ENCODE measurements around the gene ADPGK. TPM values are rescaled to one million over a fixed set of nuclear protein-coding genes. Genes with fewer than 3 reads are reported as not detected.

ADPGK gene
- polyA plus RNA-seq, 1 donor from 2014 or later, result 33.7 TPM

GRCh38 chr15:72801590-72802325 lies 18.2 kb upstream of the ADPGK start:
- Histone ChIP-seq H3K79me2 (replicated peaks; ENCODE audit: insufficient read depth, low read length) (no peaks in the 10 kb centered on the region), H3K27ac (ENCODE audit: low read length) (no peak overlapping the region), H3K9me2 (ENCODE audit: insufficient read depth, low read length) (no peaks in the 10 kb centered on the region), H3K36me3 (ENCODE audit: insufficient read depth, low read length) (no peaks in the 10 kb centered on the region), H3K4me3 (ENCODE audit: low read length) (no peak overlapping the region), H4K20me1 (ENCODE audit: insufficient read depth) (no peaks in the 10 kb centered on the region), H3K9me3 (ENCODE audit: low read length) (no peaks in the 10 kb centered on the region), H3K27me3 (ENCODE audit: insufficient read depth, low read depth, low read length) (no peaks in the 10 kb centered on the region), H3K4me2 (ENCODE audit: low read length) (no peak overlapping the region), H2AFZ (ENCODE audit: low read depth, low read length) (no peak overlapping the region), H3K9ac (ENCODE audit: low read length) (no peak overlapping the region), H3F3A (ENCODE audit: insufficient read depth, low read length, poor library complexity, severe bottlenecking) (no peaks in the 10 kb centered on the region)
- TF ChIP-seq TAF1 (IDR thresholded peaks at IDR 0.05; ENCODE audit: low read depth) (no peak), POLR2AphosphoS5 (IDR thresholded peaks at IDR 0.05) (no peak), CTCF (IDR thresholded peaks at IDR 0.05; ENCODE audit: poor library complexity, severe bottlenecking) (no peak), MXI1 (conservative IDR thresholded peaks at IDR 0.05; ENCODE audit: poor library complexity, severe bottlenecking) (no peak)

- TF ChIP-seq EZH2 (IDR thresholded peaks at IDR 0.05; ENCODE audit: borderline replicate concordance, insufficient read depth, low read length, poor library complexity, severe bottlenecking) (no peak), CTCF (IDR thresholded peaks at IDR 0.05; ENCODE audit: poor library complexity, severe bottlenecking) (no peak), MXI1 (conservative IDR thresholded peaks at IDR 0.05; ENCODE audit: poor library complexity, severe bottlenecking) (no peak)
- H2AFZ ChIP-seq (ENCODE audit: low read depth, low read length), result no peak overlapping the region
- H3K9me2 ChIP-seq (ENCODE audit: insufficient read depth, low read length), result no peaks in the 10 kb centered on the region
- no peaks in the 10 kb centered on the region for H3K36me3 ChIP-seq (ENCODE audit: insufficient read depth, low read length)
- H3K9me3 ChIP-seq (ENCODE audit: low read length), result no peaks in the 10 kb centered on the region
- H3K9ac ChIP-seq (ENCODE audit: low read length), result no peak overlapping the region
- no peaks in the 10 kb centered on the region for H3F3A ChIP-seq (ENCODE audit: insufficient read depth, low read length, poor library complexity, severe bottlenecking)
- peaks cover 5% of the 10 kb centered on the region for H3K27me3 ChIP-seq (ENCODE audit: insufficient read depth, low read depth, low read length)
- H3K4me3 ChIP-seq (ENCODE audit: low read length), result no peak overlapping the region
- no peak overlapping the region for H3K27ac ChIP-seq (ENCODE audit: low read length)
- no peak overlapping the region for H3K4me2 ChIP-seq (ENCODE audit: low read length)
- H3K79me2 ChIP-seq (replicated peaks; ENCODE audit: insufficient read depth, low read length), result no peaks in the 10 kb centered on the region
- no peaks in the 10 kb centered on the region for H4K20me1 ChIP-seq (ENCODE audit: insufficient read depth)
These were observed 17.4 kb upstream of the ADPGK start for GRCh38 chr15:72800833-72801481.

DNA sequence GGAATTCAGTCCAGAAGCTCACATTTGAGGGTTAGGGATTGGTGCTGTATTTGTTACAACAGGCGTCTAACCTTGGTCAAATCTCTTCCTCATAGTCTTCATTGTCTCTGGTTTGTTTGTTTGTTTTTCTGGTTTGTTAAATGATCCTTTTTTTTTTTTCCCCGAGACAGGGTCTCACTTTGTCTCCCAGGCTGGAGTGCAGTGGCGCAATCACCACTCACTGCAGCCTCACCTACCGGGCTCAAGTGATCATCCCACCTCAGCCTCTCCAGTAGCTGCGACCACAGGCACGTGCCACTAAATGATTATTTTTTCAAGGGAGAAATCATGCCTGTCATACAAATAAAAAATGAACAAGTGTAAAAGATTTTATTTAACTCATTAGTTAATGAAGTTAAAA lies 14.3 kb upstream of the ADPGK start:
- Histone ChIP-seq H3K9me3 (ENCODE audit: low read length) (no peaks in the 10 kb centered on the region), H3K4me3 (ENCODE audit: low read length) (no peak overlapping the region), H3F3A (ENCODE audit: insufficient read depth, low read length, poor library complexity, severe bottlenecking) (no peaks in the 10 kb centered on the region), H3K4me2 (ENCODE audit: low read length) (no peak overlapping the region), H4K20me1 (ENCODE audit: insufficient read depth) (no peaks in the 10 kb centered on the region), H3K27ac (ENCODE audit: low read length) (no peak overlapping the region), H3K36me3 (ENCODE audit: insufficient read depth, low read length) (no peaks in the 10 kb centered on the region), H3K9ac (ENCODE audit: low read length) (no peak overlapping the region), H3K27me3 (ENCODE audit: insufficient read depth, low read depth, low read length) (peaks cover 5% of the 10 kb centered on the region), H2AFZ (ENCODE audit: low read depth, low read length) (no peak overlapping the region), H3K9me2 (ENCODE audit: insufficient read depth, low read length) (no peaks in the 10 kb centered on the region), H3K79me2 (replicated peaks; ENCODE audit: insufficient read depth, low read length) (no peaks in the 10 kb centered on the region)
- TF ChIP-seq REST (IDR thresholded peaks at IDR 0.05; ENCODE audit: borderline replicate concordance) (no peak), TAF1 (IDR thresholded peaks at IDR 0.05; ENCODE audit: low read depth) (no peak), RAD21 (conservative IDR thresholded peaks at IDR 0.05) (no peak), EZH2 (IDR thresholded peaks at IDR 0.05; ENCODE audit: borderline replicate concordance, insufficient read depth, low read length, poor library complexity, severe bottlenecking) (no peak), POLR2AphosphoS5 (IDR thresholded peaks at IDR 0.05) (no peak), MXI1 (conservative IDR thresholded peaks at IDR 0.05; ENCODE audit: poor library complexity, severe bottlenecking) (no peak), CTCF (IDR thresholded peaks at IDR 0.05; ENCODE audit: poor library complexity, severe bottlenecking) (no peak), EP300 (conservative IDR thresholded peaks at IDR 0.05; ENCODE audit: poor library complexity, severe bottlenecking) (no peak), SMC3 (conservative IDR thresholded peaks at IDR 0.05; ENCODE audit: poor library complexity) (no peak)
